Glomerular endothelial cell (primary cell): ENCODE data around the gene SNPH. TPM values are rescaled to one million over a fixed set of nuclear protein-coding genes. Genes with fewer than 3 reads are reported as not detected.
A peak's percentile ranks its signal among the peaks of the same experiment; 100 is the strongest.

ENCODE experiments used
- DNase-seq: peaks from one replicate; pipeline ENCODE4 v3.0.0-alpha.2; 2011; ENCODE audit warnings: low read depth, low spot score; ENCODE audit errors: extremely low read depth
- total RNA-seq: library from RNA; depleted of rRNA; stranded (reverse); fragments of >200 nt; gene quantifications from 2 replicates; pipeline ENCODE4 v1.2.3, GENCODE V29; 2015

SNPH gene
- total RNA-seq, 1 donor from 2014 or later: 11.6 TPM

GRCh38 chr20:1286267-1287024 lies 20.4 kb downstream of the SNPH start:
- no peak for DNase-seq

DNA sequence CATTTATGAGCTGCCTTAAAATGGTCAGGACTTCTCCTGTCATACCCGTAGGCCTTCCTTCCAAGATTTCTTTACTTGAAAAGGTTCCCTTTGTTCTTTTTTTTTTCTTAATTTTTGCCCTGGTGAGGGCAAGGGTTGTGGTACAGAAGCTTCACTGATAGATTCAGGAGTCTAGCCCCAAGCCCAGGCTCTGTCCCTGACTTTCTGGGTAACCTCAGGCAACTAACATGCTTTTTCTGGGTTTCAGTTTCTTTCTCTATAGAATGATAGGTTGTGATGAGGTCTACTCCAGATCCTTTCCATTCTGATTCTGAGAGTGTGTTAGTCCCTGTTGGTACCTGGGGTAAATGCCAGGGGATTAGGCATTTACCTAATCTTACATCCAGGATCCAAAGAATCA lies 21.2 kb downstream of the SNPH start:
- no peak for DNase-seq

DNA sequence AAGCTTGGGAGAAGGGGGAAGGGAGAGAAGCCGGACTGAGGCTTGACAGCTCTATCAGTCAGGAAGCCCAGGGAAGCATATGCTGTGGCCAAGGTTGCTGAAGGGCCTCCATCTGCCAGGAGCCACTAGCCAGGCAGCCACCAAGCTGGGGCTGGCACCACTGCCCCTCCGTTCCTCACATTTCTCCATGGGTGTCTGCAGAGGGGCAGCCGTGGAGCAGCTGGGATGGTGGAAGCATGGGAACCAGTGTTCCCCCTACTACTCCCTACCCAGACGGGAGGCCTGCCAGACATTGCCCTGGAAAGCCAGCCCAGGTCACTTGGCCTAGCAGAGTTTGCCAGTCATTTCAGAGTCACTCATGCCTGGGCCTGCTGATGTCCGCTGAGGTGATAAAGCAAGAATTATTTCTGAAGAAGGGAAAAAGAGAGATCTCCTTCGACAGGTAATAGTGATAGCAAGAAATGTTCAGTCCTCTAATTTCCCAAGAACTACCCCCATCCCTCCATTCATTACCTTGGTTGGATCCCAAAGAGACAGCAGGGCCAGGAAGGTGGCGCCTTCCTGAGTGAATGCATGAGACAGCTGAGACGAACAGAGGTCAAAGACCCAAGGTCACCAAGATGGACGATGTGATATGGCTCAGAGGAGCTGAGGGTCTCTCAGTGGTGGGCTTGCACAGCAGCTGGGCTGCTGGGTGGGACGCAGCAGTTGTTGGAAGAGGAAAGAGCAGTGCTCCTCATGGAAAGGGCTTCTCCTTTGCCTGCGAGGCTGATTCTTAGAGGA lies 21.9 kb downstream of the SNPH start:
- no peak for DNase-seq

DNA sequence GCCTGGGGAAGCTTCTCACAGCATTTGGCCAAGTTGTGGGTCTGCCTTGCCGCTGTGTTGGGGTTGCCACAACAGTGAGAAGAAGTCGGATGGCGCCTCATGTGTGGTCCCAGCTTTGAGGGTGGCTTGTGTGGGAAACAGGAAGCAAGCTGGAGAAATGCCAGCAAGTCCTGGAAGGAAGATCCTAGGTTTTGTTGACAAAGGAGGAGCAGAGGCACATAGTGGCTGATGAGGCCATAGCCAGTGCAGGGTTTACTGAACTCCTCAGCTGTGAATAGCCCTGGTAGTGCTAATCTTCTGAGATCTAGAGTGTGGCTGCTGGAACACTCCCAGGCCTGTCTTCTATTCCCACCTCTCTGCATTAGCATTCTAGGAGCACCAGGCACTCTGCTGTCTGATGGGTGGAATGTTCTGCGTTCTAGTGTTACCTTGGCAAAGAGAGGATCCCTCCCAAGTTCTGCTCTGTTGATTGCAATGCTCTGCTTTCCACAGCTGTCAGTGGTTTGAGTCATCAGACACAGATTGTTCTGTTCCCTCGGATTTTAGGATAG lies 25.2 kb downstream of the SNPH start:
- DNase-seq: peak; percentile 25

DNA sequence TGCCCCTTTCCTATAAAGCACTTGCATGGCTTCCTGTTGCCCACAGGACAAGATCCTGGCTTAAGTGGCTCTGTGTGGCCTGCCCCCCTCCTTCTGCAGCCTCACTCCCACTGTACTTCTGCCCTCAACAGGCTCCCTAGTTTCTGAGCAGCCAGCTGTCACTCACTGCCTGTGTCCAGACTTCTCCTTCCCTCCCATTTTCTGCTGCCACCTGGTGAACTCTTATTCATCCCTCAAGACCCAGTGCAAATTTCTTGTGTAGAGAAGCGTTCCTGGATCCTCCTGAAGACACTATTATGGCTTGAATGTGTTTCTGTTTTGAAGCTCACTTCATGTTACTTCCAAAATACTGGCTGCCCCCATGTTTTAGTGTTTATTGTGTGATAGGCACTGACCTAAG lies 26.5 kb downstream of the SNPH start:
- no peak for DNase-seq

DNA sequence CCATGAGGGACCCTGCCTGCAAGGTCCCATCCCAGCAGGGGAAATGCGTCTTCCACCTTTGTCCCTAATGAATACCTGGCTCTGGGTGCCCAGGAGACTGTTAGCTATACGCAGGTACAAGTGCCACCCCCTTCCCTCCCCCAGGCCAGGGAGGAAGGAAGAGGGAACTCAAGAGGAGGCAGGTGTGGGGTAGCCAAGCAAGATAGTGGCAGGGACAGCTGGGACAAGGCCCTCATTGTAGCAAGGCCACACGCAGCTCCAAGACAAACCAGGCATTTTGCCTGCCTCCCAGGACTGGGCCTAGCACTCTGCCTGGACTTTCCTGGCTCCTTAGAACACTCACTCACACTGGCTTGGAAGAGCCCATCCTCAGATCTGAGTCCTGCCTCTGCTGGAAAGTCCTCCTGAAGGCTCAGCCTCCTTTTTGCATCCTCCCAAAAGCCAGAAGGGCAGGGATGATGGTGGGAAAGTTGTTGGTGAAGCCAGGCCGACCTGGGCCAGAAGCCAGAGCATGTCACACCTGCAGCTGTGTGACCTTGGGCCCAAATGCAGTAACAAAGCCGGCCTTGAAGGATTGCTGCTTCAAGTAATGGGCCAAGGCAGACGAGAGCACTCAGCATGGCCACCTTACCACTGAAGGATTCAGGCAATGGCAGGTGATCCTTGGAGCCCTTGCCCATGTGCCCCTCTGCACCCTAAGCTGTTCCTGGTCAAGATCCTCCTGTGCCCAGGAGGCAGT lies 27.7 kb downstream of the SNPH start:
- DNase-seq: no peak

DNA sequence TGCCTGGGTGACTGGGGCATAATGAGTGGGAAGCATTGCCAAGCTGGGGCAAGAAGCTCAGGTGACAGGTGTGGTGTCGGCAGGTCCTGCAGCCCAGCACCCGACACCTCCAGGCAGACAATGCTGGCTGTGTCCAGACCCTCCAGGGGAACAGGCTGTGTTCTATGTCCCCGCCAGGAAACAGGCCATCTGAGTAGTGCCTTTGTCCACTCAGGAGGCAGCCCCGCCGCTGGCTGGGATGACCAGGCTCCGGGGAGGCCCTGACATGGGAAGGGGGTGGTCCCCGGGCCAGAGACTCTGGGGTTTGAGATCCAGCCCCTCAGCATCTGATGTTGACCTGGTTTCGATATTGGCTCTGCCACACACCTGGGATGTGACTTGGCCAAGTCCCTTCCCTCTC lies 28.4 kb downstream of the SNPH start:
- DNase-seq: no peak

DNA sequence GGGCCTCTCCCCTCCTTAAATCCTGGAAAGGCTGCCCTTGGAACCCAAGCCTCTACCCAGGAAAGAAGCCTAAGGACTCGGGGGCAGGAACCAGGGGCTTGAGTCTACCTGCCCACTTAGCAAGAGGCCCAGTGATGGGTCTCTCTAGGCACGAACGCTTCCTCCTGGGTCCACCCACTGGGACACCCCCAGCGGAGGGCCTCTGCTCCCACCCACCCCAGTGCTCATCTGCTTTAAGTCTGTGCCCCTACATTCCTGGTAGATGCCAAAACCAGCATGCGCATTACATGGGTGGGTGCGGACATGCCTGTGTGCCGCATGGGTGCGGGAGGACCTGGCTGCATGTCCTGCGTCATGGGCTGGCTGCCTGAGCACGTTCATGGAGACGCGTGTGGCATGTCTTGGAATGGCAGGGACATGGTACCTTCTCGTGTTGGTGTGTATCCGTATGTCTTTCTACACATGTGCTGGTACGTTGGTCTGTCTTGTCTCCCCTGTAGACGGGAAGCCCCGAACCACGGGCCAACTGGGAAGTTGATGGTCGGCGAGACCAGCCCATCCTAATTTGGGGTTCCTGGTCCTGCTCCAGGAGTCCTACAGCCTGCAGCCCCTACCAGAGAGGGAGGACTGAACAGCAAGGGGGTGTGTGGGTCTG lies 29.3 kb downstream of the SNPH start:
- no peak for DNase-seq

GRCh38 chr20:1296117-1296610 lies 30.1 kb downstream of the SNPH start:
- no peak for DNase-seq

DNA sequence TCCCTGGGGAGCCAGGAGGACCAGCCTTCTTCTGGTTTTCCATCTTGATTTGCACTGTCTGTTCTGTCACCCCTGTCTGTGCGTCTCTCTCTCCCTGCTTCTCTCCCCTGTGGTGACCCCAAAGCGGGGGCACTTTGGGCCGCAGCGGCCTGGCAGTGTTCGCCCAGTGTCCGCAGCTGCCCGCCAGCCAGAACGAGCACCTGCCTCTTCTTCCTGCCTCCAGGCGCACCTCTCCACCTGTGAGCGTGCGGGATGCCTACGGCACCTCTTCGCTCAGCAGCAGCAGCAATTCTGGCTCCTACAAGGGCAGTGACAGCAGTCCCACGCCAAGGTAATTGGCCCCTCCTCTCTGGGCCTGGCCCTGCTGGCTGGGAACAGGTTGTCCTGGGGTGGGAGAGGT lies 30.8 kb downstream of the SNPH start:
- DNase-seq: no peak

- DNase-seq: no peak
These were observed 31.4 kb downstream of the SNPH start for GRCh38 chr20:1297486-1297885.

- DNase-seq: no peak
These were observed 32.1 kb downstream of the SNPH start for GRCh38 chr20:1298166-1298565.

DNA sequence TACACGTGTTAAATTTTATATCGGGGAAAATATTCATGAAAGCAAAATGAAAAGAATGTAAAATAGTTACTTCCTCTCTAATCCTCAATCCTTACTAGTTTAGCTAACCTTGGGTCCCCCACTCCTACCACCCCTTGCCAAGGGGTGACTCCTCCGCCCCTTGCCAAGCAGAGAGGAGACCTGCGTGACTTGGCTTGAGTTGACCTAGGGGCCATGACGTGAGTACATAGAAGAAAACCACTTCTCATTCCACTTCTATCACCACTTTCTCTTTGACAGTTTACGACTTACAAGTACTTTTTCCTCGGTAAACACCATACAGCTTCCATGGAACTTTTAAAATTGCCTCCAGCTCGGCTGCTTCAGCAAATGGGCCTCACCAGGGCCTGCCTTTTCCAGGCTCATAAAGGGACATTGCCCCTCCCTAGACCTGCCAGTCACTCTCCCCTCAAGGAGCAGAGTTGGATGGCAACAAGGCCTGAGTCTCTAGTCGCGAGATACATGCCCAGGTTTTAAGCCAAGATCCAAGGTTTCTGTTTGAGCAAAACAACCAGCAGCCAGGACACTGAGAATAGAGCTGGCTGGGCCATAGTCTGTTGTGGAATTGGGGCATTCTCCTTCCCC lies 32.9 kb downstream of the SNPH start:
- DNase-seq: no peak

GRCh38 chr20:1299522-1299921 lies 33.4 kb downstream of the SNPH start:
- no peak for DNase-seq

DNA sequence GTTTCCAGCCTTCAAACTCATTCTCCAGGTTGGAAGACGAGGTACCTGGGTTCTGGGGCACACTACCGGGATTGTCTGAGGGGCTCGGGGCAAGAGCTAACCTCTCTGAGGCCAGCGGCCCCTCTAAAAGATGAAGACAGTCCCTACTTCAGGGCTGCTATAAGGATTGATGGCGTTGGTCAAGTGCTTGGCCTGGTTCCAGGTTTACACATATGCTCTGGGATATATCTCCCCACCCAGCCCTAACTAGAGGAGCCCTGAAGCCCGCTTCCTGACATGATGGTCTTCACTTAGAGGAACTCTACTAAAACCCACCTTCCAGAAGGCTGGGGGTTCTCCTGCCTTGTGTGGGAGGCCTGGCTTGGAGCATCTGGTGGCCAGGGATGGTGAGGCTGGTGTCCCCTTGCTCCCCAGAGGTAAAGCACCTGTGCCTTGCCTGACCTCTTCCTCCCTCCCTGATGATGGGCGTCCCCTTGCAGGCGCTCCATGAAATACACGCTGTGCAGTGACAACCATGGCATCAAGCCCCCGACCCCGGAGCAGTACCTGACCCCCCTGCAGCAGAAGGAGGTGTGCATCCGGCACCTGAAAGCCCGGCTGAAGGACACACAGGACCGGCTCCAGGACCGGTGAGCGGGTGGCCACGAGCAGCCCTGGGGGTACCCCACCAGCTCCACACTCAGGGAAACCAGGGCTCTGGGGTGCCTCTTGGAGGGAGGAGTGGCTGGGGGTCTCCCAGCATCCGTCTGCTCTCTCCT lies 34.2 kb downstream of the SNPH start:
- no peak for DNase-seq

- no peak for DNase-seq
These were observed 35.0 kb downstream of the SNPH start for GRCh38 chr20:1301031-1301529.

GRCh38 chr20:1302685-1303541 lies 36.8 kb downstream of the SNPH start:
- no peak for DNase-seq
